HepG2 (cell line): ENCODE results near the gene DENND10. TPM values are rescaled to one million over a fixed set of nuclear protein-coding genes. Genes with fewer than 3 reads are reported as not detected.

ENCODE experiments used
- ATAC-seq: fragments of 200-7000 bp; cut with Tn5 transposase; 3 replicates; pipeline ENCODE4 v1.9.1; 2020; ENCODE audit warnings: mild to moderate bottlenecking, moderate library complexity
- BruUV-seq: library from RNA; stranded (reverse); fragments of 400-500 nt; replicated peaks from 2 replicates; lab custom pipeline; 2021; lab: Mats Ljungman, UMichigan
- CTCF ChIA-PET: fragments of 300-600 bp; formaldehyde crosslinking; extraction: SDS; loops from one replicate; lab custom pipeline; 2021; ENCODE audit warnings: low total read pairs, inconsistent platforms, low intra/inter-chr PET ratio; lab: Yijun Ruan, JAX
- POLR2A ChIA-PET: fragments of 350-600 bp; sonication (Branson Sonifier 250); formaldehyde crosslinking; loops from one replicate; lab custom pipeline; 2020; ENCODE audit warnings: antibody characterized with exemption, inconsistent platforms; lab: Yijun Ruan, JAX
- DNase-seq: peaks from one replicate; pipeline ENCODE4 v3.0.0-alpha.2; 2015; ENCODE audit warnings: low spot score
- FAIRE-seq: peaks from 3 replicates; lab custom pipeline; 2011; peaks lifted over from hg19 to GRCh38; lab: Jason Lieb, UNC
- H2AFZ ChIP-seq: one replicate; pipeline ENCODE4 v1.6.1; 2011; ENCODE audit warnings: low read length, inconsistent platforms
- H3K27ac ChIP-seq: fragments of 300-600 bp; 3 replicates; pipeline ENCODE4 v1.8.0; 2011; ENCODE audit warnings: mixed run types, mild to moderate bottlenecking, mixed read lengths, low read length, inconsistent platforms; ENCODE audit not compliant: insufficient read depth; ENCODE audit errors: extremely low read length
- H3K27me3 ChIP-seq, 2 experiments: fragments of 200-600 bp in 1 of 2; 2 replicates in 1 of 2; 3 replicates in 1 of 2; pipeline versions ENCODE4 v1.6.0 to v1.8.0; 2011; ENCODE audit warnings: low read length in 2 of 2, mild to moderate bottlenecking in 2 of 2, moderate library complexity in 2 of 2, inconsistent platforms in 1 of 2; ENCODE audit not compliant: insufficient read depth in 2 of 2, control insufficient read depth in 1 of 2
- H3K36me3 ChIP-seq, 2 experiments: fragments of 200-600 bp in 1 of 2; replicated peaks in 1 of 2; 2 replicates in 1 of 2; 3 replicates in 1 of 2; pipeline versions ENCODE4 v1.5.1 to v1.8.0; 2011; ENCODE audit warnings: low read length in 2 of 2, inconsistent platforms in 1 of 2; ENCODE audit not compliant: insufficient read depth in 2 of 2, control insufficient read depth in 1 of 2
- H3K4me1 ChIP-seq: 2 replicates; pipeline ENCODE4 v1.5.1; 2012; ENCODE audit warnings: low read length, inconsistent platforms; ENCODE audit not compliant: insufficient read depth
- H3K4me2 ChIP-seq: 2 replicates; pipeline ENCODE4 v1.6.0; 2011; ENCODE audit warnings: low read depth, low read length, inconsistent platforms
- H3K4me3 ChIP-seq, 3 experiments: fragments of 200-600 bp in 1 of 3; sonication (generic), shearing (Covaris generic) in 1 of 3; replicated peaks in 1 of 3; 2 replicates each; pipeline ENCODE4 v1.5.1; 2011 to 2016; ENCODE audit warnings: low read length in 3 of 3, inconsistent platforms in 2 of 3, low read depth in 2 of 3, mild to moderate bottlenecking in 2 of 3, control low read depth in 1 of 3, mixed read lengths in 1 of 3; ENCODE audit not compliant: insufficient read depth in 1 of 3
- H3K79me2 ChIP-seq: one replicate; pipeline ENCODE4 v1.6.1; 2011; ENCODE audit warnings: low read length, inconsistent platforms; ENCODE audit not compliant: insufficient read depth
- H3K9ac ChIP-seq: 2 replicates; pipeline ENCODE4 v1.6.0; 2011; ENCODE audit warnings: mild to moderate bottlenecking, low read depth, low read length, inconsistent platforms; ENCODE audit not compliant: insufficient read depth
- H3K9me3 ChIP-seq: 2 replicates; pipeline ENCODE4 v1.5.1; 2012; ENCODE audit warnings: mild to moderate bottlenecking, low read length
- H4K20me1 ChIP-seq: 2 replicates; pipeline ENCODE4 v1.6.0; 2011; ENCODE audit warnings: inconsistent platforms, mild to moderate bottlenecking, low read length, moderate library complexity; ENCODE audit not compliant: insufficient read depth
- EED ChIP-seq: sonication (generic); formaldehyde crosslinking; IDR thresholded peaks from 2 replicates; pipeline ENCODE4 v1.5.0; 2020; ENCODE audit warnings: mild to moderate bottlenecking, missing genetic modification reagents
- FOXK2 ChIP-seq: fragments of 450-650 bp; IDR thresholded peaks from 2 replicates; pipeline ENCODE4 v1.6.1; 2016
- LBX2 ChIP-seq: sonication (generic); formaldehyde crosslinking; IDR thresholded peaks from 2 replicates; pipeline ENCODE4 v1.5.0; 2020; ENCODE audit warnings: missing genetic modification reagents, mild to moderate bottlenecking, borderline replicate concordance
- MIXL1 ChIP-seq: IDR thresholded peaks from 2 replicates; pipeline ENCODE4 v1.6.1; 2016
- PBX2 ChIP-seq: IDR thresholded peaks from 2 replicates; pipeline ENCODE4 v1.6.1; 2016; ENCODE audit warnings: control low read depth
- PTBP1 ChIP-seq: fragments of 200-400 bp; formaldehyde crosslinking; IDR thresholded peaks from 2 replicates; pipeline ENCODE4 v1.6.1; 2018; ENCODE audit warnings: low read length, low read depth; ENCODE audit not compliant: poor library complexity, severe bottlenecking
- RAD21 ChIP-seq: fragments of 450-650 bp; formaldehyde crosslinking; IDR thresholded peaks from 2 replicates; pipeline ENCODE4 v1.5.0; 2020; ENCODE audit warnings: mild to moderate bottlenecking
- XRCC5 ChIP-seq: fragments of 200-400 bp; formaldehyde crosslinking; optimal IDR thresholded peaks from 2 replicates; pipeline ENCODE3; 2017; ENCODE audit warnings: mild to moderate bottlenecking, low read length
- YEATS2 ChIP-seq: sonication (generic); formaldehyde crosslinking; IDR thresholded peaks from 2 replicates; pipeline ENCODE4 v1.4.0; 2020; ENCODE audit warnings: missing genetic modification reagents, borderline replicate concordance
- ZBTB7A ChIP-seq: sonication (generic); formaldehyde crosslinking; IDR thresholded peaks from 2 replicates; pipeline ENCODE4 v1.8.0; 2022; ENCODE audit warnings: mild to moderate bottlenecking, missing genetic modification reagents
- ZC3H4 ChIP-seq: sonication (generic); formaldehyde crosslinking; IDR thresholded peaks from 2 replicates; pipeline ENCODE4 v1.4.0; 2020; ENCODE audit warnings: missing genetic modification reagents, borderline replicate concordance
- ZFP36L1 ChIP-seq: sonication (generic); formaldehyde crosslinking; IDR thresholded peaks from 2 replicates; pipeline ENCODE4 v1.8.0; 2022; ENCODE audit warnings: mild to moderate bottlenecking, missing genetic modification reagents, moderate library complexity
- ZKSCAN8 ChIP-seq: IDR thresholded peaks from 2 replicates; pipeline ENCODE4 v1.6.1; 2016; ENCODE audit warnings: borderline replicate concordance, missing genetic modification reagents, missing compliant biosample characterization
- ZNF12 ChIP-seq: sonication (generic); formaldehyde crosslinking; IDR thresholded peaks from 2 replicates; pipeline ENCODE4 v1.5.0; 2020; ENCODE audit warnings: missing genetic modification reagents
- ZNF839 ChIP-seq: sonication (generic); formaldehyde crosslinking; IDR thresholded peaks from 2 replicates; pipeline ENCODE4 v1.4.0; 2020; ENCODE audit warnings: missing genetic modification reagents, mild to moderate bottlenecking, borderline replicate concordance
- WGBS: methylation state at CpG from one replicate; pipeline ENCODE4 v1.1.6; 2017; ENCODE audit warnings: low lambda C conversion rate; 5-methylcytosine and 5-hydroxymethylcytosine counted together
- in situ Hi-C: cut with HindIII; loops from 2 replicates; pipeline ENCODE4 v1.10.0; 2017; ENCODE audit warnings: low pct_unique_long_range_greater_than_20kb; ENCODE audit not compliant: extremely low pct_ligation_motif_present
- intact Hi-C: fragments of 100-400 bp; cut with micrococcal nuclease; formaldehyde crosslinking; loops from one replicate; pipeline ENCODE4 v1.10.0; 2022; ENCODE audit not compliant: unreplicated experiment
- polyA plus RNA-seq, 8 experiments: library from polyadenylated mRNA; depleted of rRNA in 3 of 8; stranded (reverse) in 7 of 8; unstranded in 1 of 8; fragments of >200 nt; fragmentation: Illumina TruSeq in 4 of 8; extraction: Trizol in 4 of 8; gene quantifications; 2 replicates each; pipeline versions ENCODE4 v1.2.1 to v1.2.3, GENCODE V29; 2011 to 2016; ENCODE audit warnings: low read depth in 4 of 8, missing spikeins in 1 of 8, mixed read lengths in 1 of 8; ENCODE audit not compliant: insufficient read depth in 1 of 8
- total RNA-seq, 5 experiments: library from RNA; depleted of rRNA; stranded (reverse); fragments of >200 nt; fragmentation: Illumina TruSeq; extraction: Trizol; gene quantifications; 2 replicates each; pipeline ENCODE4 v1.2.3, GENCODE V29; 2016; ENCODE audit warnings: low read depth in 1 of 5

Gene DENND10
- total and polyA plus RNA-seq, 2 of the 13 experiments (the other 11 are each of a cell fraction or from before 2014, with no cell fraction given): 43.7 to 78.8 TPM

GRCh38 chr10:119132521-119133345 is 28.8 kb downstream of the DENND10 start:
- TF ChIP-seq ZBTB7A (CRISPR knock-in tag): no peak
- no peak for TF ChIP-seq PBX2 (CRISPR knock-in tag)
- TF ChIP-seq PTBP1: no peak
- TF ChIP-seq ZKSCAN8 (CRISPR knock-in tag): no peak
- no peak for TF ChIP-seq ZNF12 (CRISPR knock-in tag)
- no peak for TF ChIP-seq LBX2 (CRISPR knock-in tag)
- no peak for TF ChIP-seq RAD21 (CRISPR knock-in tag)
- no peak for TF ChIP-seq ZNF839 (CRISPR knock-in tag)
- TF ChIP-seq FOXK2: no peak
- TF ChIP-seq EED (CRISPR knock-in tag): no peak
- TF ChIP-seq YEATS2 (CRISPR knock-in tag): no peak
- no peak for TF ChIP-seq XRCC5
- no peak for TF ChIP-seq ZFP36L1 (CRISPR knock-in tag)
- no peak for TF ChIP-seq ZC3H4
- no peak for TF ChIP-seq MIXL1 (CRISPR knock-in tag)
- BruUV-seq: no TSS peak
- Histone ChIP-seq H3K4me3 (no peak overlapping the region), H4K20me1 (no peaks in the 10 kb centered on the region), H3K4me2 (no peak overlapping the region), H3K9me3 (no peaks in the 10 kb centered on the region), H3K79me2 (no peaks in the 10 kb centered on the region), H3K4me1 (peaks cover 32% of the 10 kb centered on the region), H3K9ac (no peak overlapping the region), H2AFZ (no peak overlapping the region), H3K27me3 (no peaks in the 10 kb centered on the region), H3K27ac (no peak overlapping the region), H3K36me3 (peaks cover 14 to 57% of the 10 kb centered on the region in 2 experiments)
- ChIA-PET POLR2A (interaction anchor here (1.5 to 2.0 kb wide), 2 partner anchors 12 to 28 kb away, joined by 9 to 15 read pairs; partner anchors contain the start of gene DENND10), CTCF (no interaction called here)
- WGBS: 89% methylated on average over 13 of the region's 14 CpGs
- FAIRE-seq (no peak), ATAC-seq (no peak), DNase-seq (no peak)
- in situ Hi-C loops: no loop called here
- intact Hi-C loops: no loop called here
